H9 (cell line): Measurements from ENCODE around the gene ELFN1. TPM values are rescaled to one million over a fixed set of nuclear protein-coding genes. Genes with fewer than 3 reads are reported as not detected.

Experiments
- DNase-seq: peaks from one replicate; pipeline ENCODE4 v3.0.0-alpha.2; 2017
- H2AFZ ChIP-seq: one replicate; pipeline ENCODE4 v1.6.1; 2013; ENCODE audit warnings: mild to moderate bottlenecking, low read length, control low read depth, moderate library complexity
- H2AK5ac ChIP-seq: 2 replicates; pipeline ENCODE4 v1.6.1; 2013; ENCODE audit warnings: low read length, control low read depth, mixed read lengths; ENCODE audit not compliant: insufficient read length
- H2BK120ac ChIP-seq: one replicate; pipeline ENCODE4 v1.6.1; 2013; ENCODE audit warnings: low read depth, mild to moderate bottlenecking, low read length, control low read depth, inconsistent platforms; ENCODE audit not compliant: poor library complexity, severe bottlenecking
- H2BK12ac ChIP-seq: 2 replicates; pipeline ENCODE4 v1.6.1; 2013; ENCODE audit warnings: low read length, control low read depth, mixed read lengths, low read depth; ENCODE audit not compliant: insufficient read length
- H2BK15ac ChIP-seq: 2 replicates; pipeline ENCODE4 v1.6.1; 2013; ENCODE audit warnings: low read depth, low read length, control low read depth
- H2BK20ac ChIP-seq: one replicate; pipeline ENCODE4 v1.6.1; 2013; ENCODE audit warnings: low read depth, mild to moderate bottlenecking, low read length, control low read depth, inconsistent platforms; ENCODE audit not compliant: poor library complexity, severe bottlenecking
- H2BK5ac ChIP-seq: 2 replicates; pipeline ENCODE4 v1.6.1; 2013; ENCODE audit warnings: low read length, control low read depth, mixed read lengths; ENCODE audit not compliant: insufficient read length
- H3K14ac ChIP-seq: 2 replicates; pipeline ENCODE4 v1.6.1; 2013; ENCODE audit warnings: low read length, control low read depth; ENCODE audit not compliant: insufficient read depth
- H3K18ac ChIP-seq: 2 replicates; pipeline ENCODE4 v1.6.1; 2013; ENCODE audit warnings: low read depth, mild to moderate bottlenecking, mixed read lengths, low read length, control low read depth; ENCODE audit not compliant: insufficient read length
- H3K23ac ChIP-seq: 2 replicates; pipeline ENCODE4 v1.6.1; 2013; ENCODE audit warnings: low read length, control low read depth, mixed read lengths, low read depth; ENCODE audit not compliant: insufficient read length
- H3K23me2 ChIP-seq: 2 replicates; pipeline ENCODE4 v1.6.1; 2013; ENCODE audit warnings: low read depth, mild to moderate bottlenecking, mixed read lengths, low read length, control low read depth; ENCODE audit not compliant: insufficient read length, poor library complexity, severe bottlenecking
- H3K27ac ChIP-seq: 2 replicates; pipeline ENCODE4 v1.5.1; 2013; ENCODE audit warnings: low read length, control low read depth, mixed read lengths, low read depth; ENCODE audit not compliant: insufficient read length
- H3K27me3 ChIP-seq: 2 replicates; pipeline ENCODE4 v1.6.1; 2013; ENCODE audit warnings: low read length, control low read depth, inconsistent platforms; ENCODE audit not compliant: insufficient read depth
- H3K4ac ChIP-seq: 2 replicates; pipeline ENCODE4 v1.6.1; 2013; ENCODE audit warnings: low read depth, mild to moderate bottlenecking, control low read depth, inconsistent platforms, low read length, moderate library complexity
- H3K4me1 ChIP-seq: 2 replicates; pipeline ENCODE4 v1.6.1; 2013; ENCODE audit warnings: low read length, control low read depth, inconsistent platforms; ENCODE audit not compliant: insufficient read depth
- H3K4me2 ChIP-seq: 2 replicates; pipeline ENCODE4 v1.6.1; 2013; ENCODE audit warnings: low read length, control low read depth, mixed read lengths; ENCODE audit not compliant: insufficient read length, insufficient read depth
- H3K56ac ChIP-seq: 2 replicates; pipeline ENCODE4 v1.6.1; 2013; ENCODE audit warnings: low read depth, mild to moderate bottlenecking, mixed read lengths, low read length, control low read depth; ENCODE audit not compliant: insufficient read length
- H3K79me1 ChIP-seq: 2 replicates; pipeline ENCODE4 v1.6.1; 2013; ENCODE audit warnings: low read depth, mild to moderate bottlenecking, moderate library complexity, low read length, control low read depth, inconsistent platforms; ENCODE audit not compliant: insufficient read depth, poor library complexity, severe bottlenecking
- H3K79me2 ChIP-seq: 2 replicates; pipeline ENCODE4 v1.6.1; 2013; ENCODE audit warnings: low read length, control low read depth, inconsistent platforms; ENCODE audit not compliant: insufficient read depth
- H3K9ac ChIP-seq: 2 replicates; pipeline ENCODE4 v1.6.1; 2013; ENCODE audit warnings: low read length, control low read depth, mixed read lengths; ENCODE audit not compliant: insufficient read length; ENCODE audit errors: extremely low read depth
- H3K9me3 ChIP-seq: one replicate; pipeline ENCODE4 v1.6.1; 2013; ENCODE audit warnings: low read depth, low read length, inconsistent platforms; ENCODE audit not compliant: control insufficient read depth
- H3T11ph ChIP-seq: one replicate; pipeline ENCODE4 v1.6.1; 2013; ENCODE audit warnings: mild to moderate bottlenecking, low read length, control low read depth, inconsistent platforms
- H4K20me1 ChIP-seq: one replicate; pipeline ENCODE4 v1.6.1; 2013; ENCODE audit not compliant: control insufficient read depth, insufficient read length, insufficient read depth
- H4K5ac ChIP-seq: 2 replicates; pipeline ENCODE4 v1.6.1; 2013; ENCODE audit warnings: low read depth, mild to moderate bottlenecking, mixed read lengths, low read length, control low read depth; ENCODE audit not compliant: insufficient read length
- H4K8ac ChIP-seq: replicated peaks from 2 replicates; pipeline ENCODE4 v1.6.1; 2013; ENCODE audit warnings: low read length, control low read depth, mixed read lengths, low read depth; ENCODE audit not compliant: insufficient read length
- H4K91ac ChIP-seq: 2 replicates; pipeline ENCODE4 v1.6.1; 2013; ENCODE audit warnings: low read depth, mild to moderate bottlenecking, moderate library complexity, mixed read lengths, low read length, control low read depth; ENCODE audit not compliant: insufficient read length
- H3K27ac Mint-ChIP-seq, 3 experiments: 2 replicates in 2 of 3; 3 replicates in 1 of 3; pipeline ENCODE4 v1.8.0; 2020 to 2021; ENCODE audit warnings: mixed read lengths in 3 of 3, mild to moderate bottlenecking in 1 of 3, moderate library complexity in 1 of 3
- H3K27me3 Mint-ChIP-seq: 2 replicates; pipeline ENCODE4 v1.8.0; 2021; ENCODE audit warnings: low read depth, mild to moderate bottlenecking, moderate library complexity, mixed read lengths
- H3K36me3 Mint-ChIP-seq, 3 experiments: 2 replicates in 2 of 3; 3 replicates in 1 of 3; pipeline ENCODE4 v1.8.0; 2020 to 2021; ENCODE audit warnings: low read depth in 3 of 3, mixed read lengths in 3 of 3; ENCODE audit not compliant: insufficient read depth in 1 of 3
- H3K4me1 Mint-ChIP-seq, 2 experiments: 2 replicates each; pipeline ENCODE4 v1.8.0; 2020; ENCODE audit warnings: mixed read lengths in 2 of 2
- H3K4me3 Mint-ChIP-seq, 2 experiments: 2 replicates in 1 of 2; 3 replicates in 1 of 2; pipeline ENCODE4 v1.8.0; 2020 to 2021; ENCODE audit warnings: mild to moderate bottlenecking in 2 of 2, mixed read lengths in 2 of 2, moderate library complexity in 1 of 2
- H3K9me3 Mint-ChIP-seq, 2 experiments: 2 replicates in 1 of 2; 3 replicates in 1 of 2; pipeline ENCODE4 v1.8.0; 2020; ENCODE audit warnings: mild to moderate bottlenecking in 2 of 2, mixed read lengths in 2 of 2, moderate library complexity in 1 of 2
- CTCF ChIP-seq: fragments of 200-600 bp; sonication (generic); conservative IDR thresholded peaks from 3 replicates; pipeline ENCODE4 v1.8.0; 2021; ENCODE audit warnings: antibody characterized with exemption, mild to moderate bottlenecking
- WGBS: extraction: QIAGEN DNeasy Blood & Tissue Kit; methylation state at CpG from one replicate; pipeline ENCODE4 v1.1.7; 2013; ENCODE audit warnings: missing lambda C conversion rate, low lambda C conversion rate, mixed read lengths; ENCODE audit not compliant: insufficient read length; ENCODE audit errors: extremely low coverage; 5-methylcytosine and 5-hydroxymethylcytosine counted together
- total RNA-seq: library from RNA; stranded (reverse); gene quantifications from 2 replicates; pipeline ENCODE4 v1.2.1, GENCODE V29; 2021

ELFN1 gene
- total RNA-seq, 1 experiment from 2014 or later: 3.7 TPM

GRCh38 chr7:1645476-1645875, 24.6 kb upstream of the ELFN1 start:
- H3K9me3 Mint-ChIP-seq: no peaks in the 10 kb centered on the region
- no peaks in the 10 kb centered on the region for H3K79me2 ChIP-seq

More at GRCh38 chr7:1645476-1645875, 24.6 kb upstream of the ELFN1 start:
- H3K27ac Mint-ChIP-seq: no peak overlapping the region
- Histone ChIP-seq H2BK12ac (no peak overlapping the region), H3K18ac (no peak overlapping the region), H3K56ac (no peak overlapping the region), H2BK120ac (no peak overlapping the region), H2BK15ac (no peak overlapping the region), H3K23ac (no peak overlapping the region), H3K4me1 (no peaks in the 10 kb centered on the region), H2BK20ac (no peak overlapping the region), H2AFZ (no peak overlapping the region), H4K20me1 (no peaks in the 10 kb centered on the region), H3K9me3 (no peaks in the 10 kb centered on the region), H2AK5ac (no peak overlapping the region), H2BK5ac (no peak overlapping the region), H3K79me1 (no peaks in the 10 kb centered on the region), H4K5ac (no peak overlapping the region), H3K27ac (no peak overlapping the region), H3T11ph (no peak overlapping the region), H4K8ac (no peak overlapping the region), H3K14ac (no peak overlapping the region), H3K9ac (no peak overlapping the region), H3K4ac (no peak overlapping the region), H3K27me3 (no peaks in the 10 kb centered on the region), H3K23me2 (no peaks in the 10 kb centered on the region), H3K4me2 (no peak overlapping the region), H4K91ac (no peak overlapping the region)
- no peaks in the 10 kb centered on the region for H3K36me3 Mint-ChIP-seq
- TF ChIP-seq CTCF: no peak
- peaks cover 0 to 8% of the 10 kb centered on the region in 2 experiments; a peak in 2 of 4 replicates for H3K4me1 Mint-ChIP-seq
- peaks cover 7% of the 10 kb centered on the region for H3K27me3 Mint-ChIP-seq
- no peak for DNase-seq
- no peak overlapping the region for H3K4me3 Mint-ChIP-seq
- WGBS: no CpG with 5 or more reads among the region's 13 CpGs
